Hepatocyte (in vitro differentiated cells): ENCODE measurements around the gene LPP. TPM values are rescaled to one million over a fixed set of nuclear protein-coding genes. Genes with fewer than 3 reads are reported as not detected.
A peak's percentile ranks its signal among the peaks of the same experiment; 100 is the strongest.

Source experiments
- DNase-seq: peaks from one replicate; pipeline ENCODE4 v3.0.0-alpha.2; 2016; ENCODE audit warnings: low spot score
- H2AFZ ChIP-seq: fragments of 200-600 bp; sonication (generic); 2 replicates; pipeline ENCODE4 v1.6.0; 2016; ENCODE audit warnings: antibody characterized with exemption, mild to moderate bottlenecking
- H3K27ac ChIP-seq: fragments of 200-600 bp; sonication (generic); 2 replicates; pipeline ENCODE4 v1.5.1; 2016; ENCODE audit warnings: mild to moderate bottlenecking
- H3K27me3 ChIP-seq: fragments of 200-600 bp; sonication (generic); 2 replicates; pipeline ENCODE4 v1.6.1; 2016
- H3K36me3 ChIP-seq: fragments of 200-600 bp; sonication (generic); replicated peaks from 2 replicates; pipeline ENCODE4 v1.5.1; 2016; ENCODE audit warnings: low read depth; ENCODE audit not compliant: insufficient read depth
- H3K4me1 ChIP-seq: fragments of 200-600 bp; sonication (generic); 2 replicates; pipeline ENCODE4 v1.5.1; 2016; ENCODE audit warnings: mild to moderate bottlenecking, moderate library complexity; ENCODE audit not compliant: insufficient read depth
- H3K4me2 ChIP-seq: fragments of 200-600 bp; sonication (generic); 2 replicates; pipeline ENCODE4 v1.6.0; 2016
- H3K4me3 ChIP-seq: fragments of 200-600 bp; sonication (generic); 2 replicates; pipeline ENCODE4 v1.5.1; 2016; ENCODE audit warnings: mild to moderate bottlenecking
- H3K79me2 ChIP-seq: fragments of 200-600 bp; sonication (generic); 2 replicates; pipeline ENCODE4 v1.6.0; 2017; ENCODE audit warnings: mild to moderate bottlenecking
- H3K9me2 ChIP-seq: fragments of 200-600 bp; sonication (generic); replicated peaks from 2 replicates; pipeline ENCODE4 v1.6.0; 2017; ENCODE audit warnings: mild to moderate bottlenecking; ENCODE audit not compliant: insufficient read depth
- H3K9me3 ChIP-seq: fragments of 200-600 bp; sonication (generic); 2 replicates; pipeline ENCODE4 v1.5.1; 2016; ENCODE audit warnings: low read depth, mild to moderate bottlenecking
- H4K20me1 ChIP-seq: fragments of 200-600 bp; sonication (generic); 2 replicates; pipeline ENCODE4 v1.6.0; 2016; ENCODE audit warnings: mild to moderate bottlenecking; ENCODE audit not compliant: insufficient read depth, poor library complexity, severe bottlenecking
- CTCF ChIP-seq: fragments of 200-600 bp; sonication (generic); IDR thresholded peaks from 2 replicates; pipeline ENCODE4 v1.5.1; 2016; ENCODE audit warnings: antibody characterized with exemption, mild to moderate bottlenecking; ENCODE audit not compliant: poor library complexity
- EZH2 ChIP-seq: fragments of 200-600 bp; sonication (generic); IDR thresholded peaks from 2 replicates; pipeline ENCODE4 v1.6.1; 2016; ENCODE audit warnings: antibody characterized with exemption, mild to moderate bottlenecking, borderline replicate concordance
- EZH2phosphoT487 ChIP-seq: fragments of 200-600 bp; sonication (generic); IDR thresholded peaks from one replicate; pipeline ENCODE4 v1.6.1; 2018; ENCODE audit warnings: antibody characterized with exemption, mild to moderate bottlenecking, low read depth, moderate library complexity; ENCODE audit not compliant: unreplicated experiment, severe bottlenecking
- WGBS: methylation state at CpG from one replicate; pipeline ENCODE4 v1.1.6; 2016; ENCODE audit warnings: low lambda C conversion rate; ENCODE audit errors: missing lambda C conversion rate; 5-methylcytosine and 5-hydroxymethylcytosine counted together
- polyA plus RNA-seq: library from polyadenylated mRNA; unstranded; fragments of >200 nt; fragmentation: Nextera tagmentation; extraction: Ambion mirVana; gene quantifications from 2 replicates; pipeline ENCODE4 v1.2.1, GENCODE V29; 2016
- total RNA-seq: library from RNA; depleted of rRNA; stranded (reverse); fragments of >200 nt; gene quantifications from 2 replicates; pipeline ENCODE4 v1.2.3, GENCODE V29; 2014

Gene LPP
- total and polyA plus RNA-seq, 2 experiments from 2014 or later: 53.2 to 73.8 TPM

GRCh38 chr3:188165596-188165995 is 11.6 kb downstream of the LPP start:
- H3K4me3 ChIP-seq: no peak overlapping the region
- TF ChIP-seq EZH2phosphoT487 (no peak), CTCF (no peak)
- H3K27ac ChIP-seq: peak overlapping the region; percentile 64
- H3K36me3 ChIP-seq: no peaks in the 10 kb centered on the region
- peaks cover 98% of the 10 kb centered on the region for H3K79me2 ChIP-seq
- peaks cover 31% of the 10 kb centered on the region for H3K4me1 ChIP-seq
- WGBS: 64% methylated on average over 9 of the region's 9 CpGs
- DNase-seq: peak; percentile 28
- no peaks in the 10 kb centered on the region for H3K9me3 ChIP-seq
- peak overlapping the region; percentile 33 for H3K4me2 ChIP-seq
- H2AFZ ChIP-seq: no peak overlapping the region
- no peaks in the 10 kb centered on the region for H3K9me2 ChIP-seq
- H4K20me1 ChIP-seq: peaks cover 61% of the 10 kb centered on the region
- H3K27me3 ChIP-seq: no peaks in the 10 kb centered on the region

- Histone ChIP-seq H3K79me2 (peaks cover 94% of the 10 kb centered on the region), H3K4me3 (no peak overlapping the region), H4K20me1 (peaks cover 56% of the 10 kb centered on the region), H3K36me3 (no peaks in the 10 kb centered on the region), H2AFZ (no peak overlapping the region), H3K9me2 (no peaks in the 10 kb centered on the region), H3K27me3 (no peaks in the 10 kb centered on the region), H3K4me1 (peaks cover 35% of the 10 kb centered on the region), H3K4me2 (peak overlapping the region; percentile 33), H3K9me3 (no peaks in the 10 kb centered on the region), H3K27ac (peak overlapping the region; percentile 37)
- no peak for TF ChIP-seq EZH2
- TF ChIP-seq CTCF: no peak
- TF ChIP-seq EZH2phosphoT487: no peak
- no peak for DNase-seq
- WGBS: 60% methylated on average over 3 of the region's 3 CpGs
These were observed 12.5 kb downstream of the LPP start for GRCh38 chr3:188166441-188166840.

- TF ChIP-seq CTCF (no peak), EZH2phosphoT487 (no peak), EZH2 (no peak)
- WGBS: 85% methylated on average over 3 of the region's 3 CpGs
These were observed 14.2 kb downstream of the LPP start for GRCh38 chr3:188168186-188168585.

GRCh38 chr3:188168648-188169047 is 14.7 kb downstream of the LPP start:
- Histone ChIP-seq H3K79me2 (peaks cover 94% of the 10 kb centered on the region), H3K4me1 (peaks cover 39% of the 10 kb centered on the region), H4K20me1 (peaks cover 60% of the 10 kb centered on the region), H3K4me2 (no peak overlapping the region), H3K9me3 (no peaks in the 10 kb centered on the region), H3K27me3 (no peaks in the 10 kb centered on the region), H3K36me3 (no peaks in the 10 kb centered on the region), H3K9me2 (no peaks in the 10 kb centered on the region), H3K27ac (no peak overlapping the region), H2AFZ (no peak overlapping the region), H3K4me3 (no peak overlapping the region)
- no peak for DNase-seq
- no peak for TF ChIP-seq CTCF
- no peak for TF ChIP-seq EZH2
- TF ChIP-seq EZH2phosphoT487: no peak

More at GRCh38 chr3:188168186-188168585, 14.2 kb downstream of the LPP start:
- Histone ChIP-seq H3K9me3 (no peaks in the 10 kb centered on the region), H3K27ac (no peak overlapping the region), H4K20me1 (peaks cover 63% of the 10 kb centered on the region), H3K27me3 (no peaks in the 10 kb centered on the region), H3K36me3 (no peaks in the 10 kb centered on the region), H3K79me2 (peaks cover 94% of the 10 kb centered on the region), H2AFZ (no peak overlapping the region), H3K9me2 (no peaks in the 10 kb centered on the region), H3K4me2 (no peak overlapping the region), H3K4me3 (no peak overlapping the region), H3K4me1 (peaks cover 42% of the 10 kb centered on the region)
- DNase-seq: no peak
